H9 (cell line): ENCODE data around the gene MYO1E. TPM values are rescaled to one million over a fixed set of nuclear protein-coding genes. Genes with fewer than 3 reads are reported as not detected.

Experiments
- DNase-seq: peaks from one replicate; pipeline ENCODE4 v3.0.0-alpha.2; 2017
- H2AFZ ChIP-seq: one replicate; pipeline ENCODE4 v1.6.1; 2013; ENCODE audit warnings: mild to moderate bottlenecking, low read length, control low read depth, moderate library complexity
- H2AK5ac ChIP-seq: 2 replicates; pipeline ENCODE4 v1.6.1; 2013; ENCODE audit warnings: low read length, control low read depth, mixed read lengths; ENCODE audit not compliant: insufficient read length
- H2BK120ac ChIP-seq: one replicate; pipeline ENCODE4 v1.6.1; 2013; ENCODE audit warnings: low read depth, mild to moderate bottlenecking, low read length, control low read depth, inconsistent platforms; ENCODE audit not compliant: poor library complexity, severe bottlenecking
- H2BK12ac ChIP-seq: 2 replicates; pipeline ENCODE4 v1.6.1; 2013; ENCODE audit warnings: low read length, control low read depth, mixed read lengths, low read depth; ENCODE audit not compliant: insufficient read length
- H2BK15ac ChIP-seq: 2 replicates; pipeline ENCODE4 v1.6.1; 2013; ENCODE audit warnings: low read depth, low read length, control low read depth
- H2BK20ac ChIP-seq: one replicate; pipeline ENCODE4 v1.6.1; 2013; ENCODE audit warnings: low read depth, mild to moderate bottlenecking, low read length, control low read depth, inconsistent platforms; ENCODE audit not compliant: poor library complexity, severe bottlenecking
- H2BK5ac ChIP-seq: 2 replicates; pipeline ENCODE4 v1.6.1; 2013; ENCODE audit warnings: low read length, control low read depth, mixed read lengths; ENCODE audit not compliant: insufficient read length
- H3K14ac ChIP-seq: 2 replicates; pipeline ENCODE4 v1.6.1; 2013; ENCODE audit warnings: low read length, control low read depth; ENCODE audit not compliant: insufficient read depth
- H3K18ac ChIP-seq: 2 replicates; pipeline ENCODE4 v1.6.1; 2013; ENCODE audit warnings: low read depth, mild to moderate bottlenecking, mixed read lengths, low read length, control low read depth; ENCODE audit not compliant: insufficient read length
- H3K23ac ChIP-seq: 2 replicates; pipeline ENCODE4 v1.6.1; 2013; ENCODE audit warnings: low read length, control low read depth, mixed read lengths, low read depth; ENCODE audit not compliant: insufficient read length
- H3K23me2 ChIP-seq: 2 replicates; pipeline ENCODE4 v1.6.1; 2013; ENCODE audit warnings: low read depth, mild to moderate bottlenecking, mixed read lengths, low read length, control low read depth; ENCODE audit not compliant: insufficient read length, poor library complexity, severe bottlenecking
- H3K27ac ChIP-seq: 2 replicates; pipeline ENCODE4 v1.5.1; 2013; ENCODE audit warnings: low read length, control low read depth, mixed read lengths, low read depth; ENCODE audit not compliant: insufficient read length
- H3K27me3 ChIP-seq: 2 replicates; pipeline ENCODE4 v1.6.1; 2013; ENCODE audit warnings: low read length, control low read depth, inconsistent platforms; ENCODE audit not compliant: insufficient read depth
- H3K4ac ChIP-seq: 2 replicates; pipeline ENCODE4 v1.6.1; 2013; ENCODE audit warnings: low read depth, mild to moderate bottlenecking, control low read depth, inconsistent platforms, low read length, moderate library complexity
- H3K4me1 ChIP-seq: 2 replicates; pipeline ENCODE4 v1.6.1; 2013; ENCODE audit warnings: low read length, control low read depth, inconsistent platforms; ENCODE audit not compliant: insufficient read depth
- H3K4me2 ChIP-seq: 2 replicates; pipeline ENCODE4 v1.6.1; 2013; ENCODE audit warnings: low read length, control low read depth, mixed read lengths; ENCODE audit not compliant: insufficient read length, insufficient read depth
- H3K56ac ChIP-seq: 2 replicates; pipeline ENCODE4 v1.6.1; 2013; ENCODE audit warnings: low read depth, mild to moderate bottlenecking, mixed read lengths, low read length, control low read depth; ENCODE audit not compliant: insufficient read length
- H3K79me1 ChIP-seq: 2 replicates; pipeline ENCODE4 v1.6.1; 2013; ENCODE audit warnings: low read depth, mild to moderate bottlenecking, moderate library complexity, low read length, control low read depth, inconsistent platforms; ENCODE audit not compliant: insufficient read depth, poor library complexity, severe bottlenecking
- H3K79me2 ChIP-seq: 2 replicates; pipeline ENCODE4 v1.6.1; 2013; ENCODE audit warnings: low read length, control low read depth, inconsistent platforms; ENCODE audit not compliant: insufficient read depth
- H3K9ac ChIP-seq: 2 replicates; pipeline ENCODE4 v1.6.1; 2013; ENCODE audit warnings: low read length, control low read depth, mixed read lengths; ENCODE audit not compliant: insufficient read length; ENCODE audit errors: extremely low read depth
- H3K9me3 ChIP-seq: one replicate; pipeline ENCODE4 v1.6.1; 2013; ENCODE audit warnings: low read depth, low read length, inconsistent platforms; ENCODE audit not compliant: control insufficient read depth
- H3T11ph ChIP-seq: one replicate; pipeline ENCODE4 v1.6.1; 2013; ENCODE audit warnings: mild to moderate bottlenecking, low read length, control low read depth, inconsistent platforms
- H4K20me1 ChIP-seq: one replicate; pipeline ENCODE4 v1.6.1; 2013; ENCODE audit not compliant: control insufficient read depth, insufficient read length, insufficient read depth
- H4K5ac ChIP-seq: 2 replicates; pipeline ENCODE4 v1.6.1; 2013; ENCODE audit warnings: low read depth, mild to moderate bottlenecking, mixed read lengths, low read length, control low read depth; ENCODE audit not compliant: insufficient read length
- H4K8ac ChIP-seq: replicated peaks from 2 replicates; pipeline ENCODE4 v1.6.1; 2013; ENCODE audit warnings: low read length, control low read depth, mixed read lengths, low read depth; ENCODE audit not compliant: insufficient read length
- H4K91ac ChIP-seq: 2 replicates; pipeline ENCODE4 v1.6.1; 2013; ENCODE audit warnings: low read depth, mild to moderate bottlenecking, moderate library complexity, mixed read lengths, low read length, control low read depth; ENCODE audit not compliant: insufficient read length
- H3K27ac Mint-ChIP-seq, 3 experiments: 2 replicates in 2 of 3; 3 replicates in 1 of 3; pipeline ENCODE4 v1.8.0; 2020 to 2021; ENCODE audit warnings: mixed read lengths in 3 of 3, mild to moderate bottlenecking in 1 of 3, moderate library complexity in 1 of 3
- H3K27me3 Mint-ChIP-seq: 2 replicates; pipeline ENCODE4 v1.8.0; 2021; ENCODE audit warnings: low read depth, mild to moderate bottlenecking, moderate library complexity, mixed read lengths
- H3K36me3 Mint-ChIP-seq, 3 experiments: 2 replicates in 2 of 3; 3 replicates in 1 of 3; pipeline ENCODE4 v1.8.0; 2020 to 2021; ENCODE audit warnings: low read depth in 3 of 3, mixed read lengths in 3 of 3; ENCODE audit not compliant: insufficient read depth in 1 of 3
- H3K4me1 Mint-ChIP-seq, 2 experiments: 2 replicates each; pipeline ENCODE4 v1.8.0; 2020; ENCODE audit warnings: mixed read lengths in 2 of 2
- H3K4me3 Mint-ChIP-seq, 2 experiments: 2 replicates in 1 of 2; 3 replicates in 1 of 2; pipeline ENCODE4 v1.8.0; 2020 to 2021; ENCODE audit warnings: mild to moderate bottlenecking in 2 of 2, mixed read lengths in 2 of 2, moderate library complexity in 1 of 2
- H3K9me3 Mint-ChIP-seq, 2 experiments: 2 replicates in 1 of 2; 3 replicates in 1 of 2; pipeline ENCODE4 v1.8.0; 2020; ENCODE audit warnings: mild to moderate bottlenecking in 2 of 2, mixed read lengths in 2 of 2, moderate library complexity in 1 of 2
- CTCF ChIP-seq: fragments of 200-600 bp; sonication (generic); conservative IDR thresholded peaks from 3 replicates; pipeline ENCODE4 v1.8.0; 2021; ENCODE audit warnings: antibody characterized with exemption, mild to moderate bottlenecking
- WGBS: extraction: QIAGEN DNeasy Blood & Tissue Kit; methylation state at CpG from one replicate; pipeline ENCODE4 v1.1.7; 2013; ENCODE audit warnings: missing lambda C conversion rate, low lambda C conversion rate, mixed read lengths; ENCODE audit not compliant: insufficient read length; ENCODE audit errors: extremely low coverage; 5-methylcytosine and 5-hydroxymethylcytosine counted together
- total RNA-seq: library from RNA; stranded (reverse); gene quantifications from 2 replicates; pipeline ENCODE4 v1.2.1, GENCODE V29; 2021

Gene MYO1E
- total RNA-seq, 1 experiment from 2014 or later = 235 TPM

GRCh38 chr15:59399465-59400102, 26.9 kb upstream of the MYO1E start:
- no peaks in the 10 kb centered on the region for H3K36me3 Mint-ChIP-seq
- Histone ChIP-seq H2AFZ (no peak overlapping the region), H2BK15ac (no peak overlapping the region), H3K14ac (no peak overlapping the region), H2BK120ac (no peak overlapping the region), H3K27me3 (no peaks in the 10 kb centered on the region), H3K4me2 (no peak overlapping the region), H2BK12ac (no peak overlapping the region), H3K23me2 (no peaks in the 10 kb centered on the region), H4K20me1 (no peaks in the 10 kb centered on the region), H3T11ph (no peak overlapping the region), H3K9ac (no peak overlapping the region), H3K9me3 (no peaks in the 10 kb centered on the region), H3K4ac (no peak overlapping the region), H2BK20ac (no peak overlapping the region), H2BK5ac (no peak overlapping the region), H3K56ac (no peak overlapping the region), H3K4me1 (peaks cover 2% of the 10 kb centered on the region; the same call in 1 of the 2 replicates), H3K79me2 (no peaks in the 10 kb centered on the region), H2AK5ac (no peak overlapping the region), H3K18ac (no peak overlapping the region), H4K5ac (no peak overlapping the region), H3K27ac (no peak overlapping the region), H4K8ac (no peak overlapping the region), H3K79me1 (no peaks in the 10 kb centered on the region), H3K23ac (no peak overlapping the region), H4K91ac (no peak overlapping the region)
- H3K27ac Mint-ChIP-seq = no peak overlapping the region
- DNase-seq = no peak
- no peak overlapping the region for H3K4me3 Mint-ChIP-seq
- no peaks in the 10 kb centered on the region; a peak in 1 of 5 replicates for H3K9me3 Mint-ChIP-seq
- WGBS = no CpG with 5 or more reads among the region's 7 CpGs
- peaks cover 37 to 51% of the 10 kb centered on the region in 2 experiments for H3K4me1 Mint-ChIP-seq
- no peak for TF ChIP-seq CTCF
- peaks cover 19% of the 10 kb centered on the region for H3K27me3 Mint-ChIP-seq
